Liver (tissue), 9 donors: Measurements from ENCODE around the gene GORASP2. TPM values are rescaled to one million over a fixed set of nuclear protein-coding genes. Genes with fewer than 3 reads are reported as not detected.
A peak's percentile ranks its signal among the peaks of the same experiment; 100 is the strongest.

ENCODE experiments used
- DNase-seq: peaks from one replicate; pipeline ENCODE4 v3.0.0-alpha.2; 2017; ENCODE audit warnings: low spot score
- H3K27ac ChIP-seq, 2 donors: one replicate each; pipeline ENCODE4 v1.7.0; 2013; ENCODE audit warnings: inconsistent platforms in 2 of 2, low read length in 2 of 2, control low read depth in 1 of 2, low read depth in 1 of 2, mild to moderate bottlenecking in 1 of 2
- H3K27me3 ChIP-seq, 4 donors: one replicate each; pipeline versions ENCODE4 v1.6.1 to v1.7.0; 2013; ENCODE audit warnings: low read length in 3 of 4, inconsistent platforms in 1 of 4, mild to moderate bottlenecking in 1 of 4, moderate library complexity in 1 of 4; ENCODE audit not compliant: control insufficient read depth in 4 of 4, insufficient read depth in 4 of 4
- H3K36me3 ChIP-seq, 4 donors: one replicate each; pipeline versions ENCODE4 v1.6.1 to v1.7.0; 2013; ENCODE audit warnings: low read length in 3 of 4, mild to moderate bottlenecking in 3 of 4, low read depth in 1 of 4, moderate library complexity in 1 of 4; ENCODE audit not compliant: control insufficient read depth in 4 of 4, insufficient read depth in 3 of 4
- H3K4me1 ChIP-seq, 4 donors: one replicate each; pipeline versions ENCODE4 v1.6.1 to v1.7.0; 2013; ENCODE audit warnings: low read length in 3 of 4, mild to moderate bottlenecking in 3 of 4, moderate library complexity in 1 of 4; ENCODE audit not compliant: control insufficient read depth in 4 of 4, insufficient read depth in 4 of 4
- H3K4me3 ChIP-seq, 3 donors: one replicate each; pipeline versions ENCODE4 v1.6.1 to v1.7.0; 2013; ENCODE audit warnings: low read length in 3 of 3, control low read depth in 1 of 3, low read depth in 1 of 3, mild to moderate bottlenecking in 1 of 3
- H3K9ac ChIP-seq, 2 donors: one replicate each; pipeline ENCODE4 v1.7.0; 2013; ENCODE audit warnings: low read length in 2 of 2, mild to moderate bottlenecking in 2 of 2, moderate library complexity in 2 of 2, control low read depth in 1 of 2, low read depth in 1 of 2
- H3K9me3 ChIP-seq, 4 donors: one replicate each; pipeline versions ENCODE4 v1.6.1 to v1.7.0; 2013; ENCODE audit warnings: low read length in 3 of 4; ENCODE audit not compliant: control insufficient read depth in 4 of 4
- EGR1 ChIP-seq, 2 donors: IDR thresholded peaks; 2 replicates each; pipeline ENCODE4 v1.6.1; 2016 to 2018; ENCODE audit warnings: antibody characterized with exemption in 2 of 2, low read depth in 2 of 2
- FOXA1 ChIP-seq: IDR thresholded peaks from 2 replicates; pipeline ENCODE4 v1.6.1; 2016; ENCODE audit warnings: antibody characterized with exemption
- FOXA2 ChIP-seq: IDR thresholded peaks from 2 replicates; pipeline ENCODE4 v1.6.1; 2016; ENCODE audit warnings: antibody characterized with exemption
- GABPA ChIP-seq, 2 donors: IDR thresholded peaks in 1 of 2; conservative IDR thresholded peaks in 1 of 2; 2 replicates each; pipeline ENCODE4 v1.6.1; 2016; ENCODE audit warnings: antibody characterized with exemption in 2 of 2, mild to moderate bottlenecking in 1 of 2, moderate library complexity in 1 of 2
- HNF4A ChIP-seq, 2 donors: conservative IDR thresholded peaks; 2 replicates each; pipeline ENCODE4 v1.6.1; 2016; ENCODE audit warnings: antibody characterized with exemption in 2 of 2, mild to moderate bottlenecking in 2 of 2
- HNF4G ChIP-seq: IDR thresholded peaks from 2 replicates; pipeline ENCODE4 v1.6.1; 2016; ENCODE audit warnings: antibody characterized with exemption
- JUND ChIP-seq, 2 donors: IDR thresholded peaks; 2 replicates each; pipeline ENCODE4 v1.6.1; 2016; ENCODE audit warnings: antibody characterized with exemption in 2 of 2
- NR2F2 ChIP-seq: IDR thresholded peaks from 2 replicates; pipeline ENCODE4 v1.6.1; 2016; ENCODE audit warnings: antibody characterized with exemption
- RAD21 ChIP-seq, 2 donors: IDR thresholded peaks; 2 replicates each; pipeline ENCODE4 v1.6.1; 2016; ENCODE audit warnings: antibody characterized with exemption in 2 of 2, mild to moderate bottlenecking in 2 of 2
- RXRA ChIP-seq, 2 donors: IDR thresholded peaks; 2 replicates each; pipeline ENCODE4 v1.6.1; 2017 to 2018; ENCODE audit warnings: antibody characterized with exemption in 2 of 2, mild to moderate bottlenecking in 1 of 2
- SP1 ChIP-seq: IDR thresholded peaks from 2 replicates; pipeline ENCODE4 v1.6.1; 2018; ENCODE audit warnings: antibody characterized with exemption, mild to moderate bottlenecking
- TAF1 ChIP-seq: conservative IDR thresholded peaks from 2 replicates; pipeline ENCODE4 v1.6.1; 2016; ENCODE audit warnings: antibody characterized with exemption, mild to moderate bottlenecking
- YY1 ChIP-seq: IDR thresholded peaks from 2 replicates; pipeline ENCODE4 v1.6.1; 2016; ENCODE audit warnings: antibody characterized with exemption, mild to moderate bottlenecking
- WGBS: extraction: QIAGEN DNeasy Blood & Tissue Kit; methylation state at CpG from one replicate; pipeline ENCODE4 v1.1.7; 2013; 5-methylcytosine and 5-hydroxymethylcytosine counted together
- polyA plus RNA-seq, 2 donors: library from polyadenylated mRNA; stranded (reverse) in 1 of 2; unstranded in 1 of 2; fragments of 200-250 nt in 1 of 2; fragments of >200 nt in 1 of 2; fragmentation: Nextera tagmentation in 1 of 2; extraction: Ambion mirVana in 1 of 2; gene quantifications; one replicate each; pipeline versions ENCODE4 v1.2.1 to v1.2.3, GENCODE V29; 2013 to 2015
- total RNA-seq, 2 donors: library from RNA; depleted of rRNA; stranded (reverse); fragments of >200 nt; gene quantifications; one replicate each; pipeline ENCODE4 v1.2.3, GENCODE V29; 2014
- TF ChIP-seq, protein P1 (sequence below): IDR thresholded peaks from 2 replicates; pipeline ENCODE4 v1.6.1; 2016; ENCODE audit warnings: antibody characterized with exemption
- TF ChIP-seq, protein P2 (sequence below): fragments of 150-350 bp; IDR thresholded peaks from 2 replicates; pipeline ENCODE4 v1.5.1; 2017; ENCODE audit warnings: improper control_type of control experiment, low read depth, low read length; ENCODE audit not compliant: missing input control
- TF ChIP-seq, protein P3 (sequence below): IDR thresholded peaks from 2 replicates; pipeline ENCODE4 v1.6.1; 2016; ENCODE audit warnings: antibody characterized with exemption
- TF ChIP-seq, protein P4 (sequence below): IDR thresholded peaks from 2 replicates; pipeline ENCODE4 v1.6.1; 2016; ENCODE audit warnings: antibody characterized with exemption, mild to moderate bottlenecking
- TF ChIP-seq, protein P5 (sequence below): IDR thresholded peaks from 2 replicates; pipeline ENCODE4 v1.6.1; 2016; ENCODE audit warnings: antibody characterized with exemption
- donor health status: healthy.
- donor health status: healthy.
- donor health status: healthy.
- donor health status: healthy.
- donor health status: healthy.

GORASP2 gene
- total and polyA plus RNA-seq, 4 donors, result 12.5 to 40.1 (median 29.9) TPM

DNA sequence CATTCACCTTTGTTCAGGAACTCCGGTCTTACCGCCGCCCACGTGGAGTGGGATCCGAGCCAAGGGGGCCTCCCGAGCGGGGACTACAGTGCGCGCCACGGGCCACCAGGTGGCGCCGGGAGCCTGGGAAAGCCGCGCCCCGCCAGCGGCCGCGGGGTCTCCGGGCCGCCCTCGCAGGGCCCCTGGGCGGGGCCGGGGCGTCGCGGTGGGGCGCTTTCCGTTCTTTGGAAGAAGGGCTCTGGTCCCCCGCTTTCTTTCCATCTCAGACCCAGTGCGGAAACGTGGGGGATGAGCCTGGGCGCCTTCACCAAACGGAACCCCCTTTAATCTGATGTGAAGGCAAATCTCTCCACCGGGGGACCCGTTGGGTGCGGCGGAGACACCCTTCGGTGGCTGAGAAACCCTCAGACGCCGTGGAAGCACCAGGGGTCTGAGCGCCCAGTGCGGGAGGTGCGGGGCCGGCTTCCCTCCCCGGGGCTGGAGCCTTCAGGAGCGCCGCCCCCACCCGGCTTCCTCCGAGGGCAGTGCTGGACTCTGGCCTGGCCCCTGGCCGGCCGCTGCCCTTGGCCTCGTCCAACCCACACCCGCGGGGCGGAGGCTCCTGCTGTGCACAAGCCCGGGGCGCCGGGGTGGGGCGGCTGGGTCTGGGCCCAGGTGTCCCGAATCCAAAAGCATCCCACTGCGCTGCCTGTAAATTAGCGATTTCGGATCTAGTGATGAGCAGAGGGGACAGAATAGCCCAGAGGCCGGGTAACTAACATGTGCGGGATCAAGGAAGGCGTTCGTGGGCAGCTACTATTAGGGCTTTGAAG, 44.6 kb downstream of the GORASP2 start:
- DNase-seq, result peak; percentile 87
- no peaks in the 10 kb centered on the region for H3K27me3 ChIP-seq
- no peaks in the 10 kb centered on the region for H3K36me3 ChIP-seq
- 6% methylated on average over 67 of the region's 67 CpGs for WGBS
- no peaks in the 10 kb centered on the region for H3K9me3 ChIP-seq
- H3K9ac ChIP-seq, result no peak overlapping the region
- TF ChIP-seq FOXA1, result no peak
- no peak for TF ChIP-seq YY1
- TF ChIP-seq JUND (IDR thresholded peaks at IDR 0.05), result no peak
- TF ChIP-seq RXRA (IDR thresholded peaks at IDR 0.05), result peak; percentile 38 to 52
- no peak for TF ChIP-seq TAF1
- peak; percentile 71 to 80 for TF ChIP-seq RAD21 (IDR thresholded peaks at IDR 0.05)
- TF ChIP-seq, protein P1, sequence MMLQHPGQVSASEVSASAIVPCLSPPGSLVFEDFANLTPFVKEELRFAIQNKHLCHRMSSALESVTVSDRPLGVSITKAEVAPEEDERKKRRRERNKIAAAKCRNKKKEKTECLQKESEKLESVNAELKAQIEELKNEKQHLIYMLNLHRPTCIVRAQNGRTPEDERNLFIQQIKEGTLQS, result no peak
- TF ChIP-seq, protein P2, sequence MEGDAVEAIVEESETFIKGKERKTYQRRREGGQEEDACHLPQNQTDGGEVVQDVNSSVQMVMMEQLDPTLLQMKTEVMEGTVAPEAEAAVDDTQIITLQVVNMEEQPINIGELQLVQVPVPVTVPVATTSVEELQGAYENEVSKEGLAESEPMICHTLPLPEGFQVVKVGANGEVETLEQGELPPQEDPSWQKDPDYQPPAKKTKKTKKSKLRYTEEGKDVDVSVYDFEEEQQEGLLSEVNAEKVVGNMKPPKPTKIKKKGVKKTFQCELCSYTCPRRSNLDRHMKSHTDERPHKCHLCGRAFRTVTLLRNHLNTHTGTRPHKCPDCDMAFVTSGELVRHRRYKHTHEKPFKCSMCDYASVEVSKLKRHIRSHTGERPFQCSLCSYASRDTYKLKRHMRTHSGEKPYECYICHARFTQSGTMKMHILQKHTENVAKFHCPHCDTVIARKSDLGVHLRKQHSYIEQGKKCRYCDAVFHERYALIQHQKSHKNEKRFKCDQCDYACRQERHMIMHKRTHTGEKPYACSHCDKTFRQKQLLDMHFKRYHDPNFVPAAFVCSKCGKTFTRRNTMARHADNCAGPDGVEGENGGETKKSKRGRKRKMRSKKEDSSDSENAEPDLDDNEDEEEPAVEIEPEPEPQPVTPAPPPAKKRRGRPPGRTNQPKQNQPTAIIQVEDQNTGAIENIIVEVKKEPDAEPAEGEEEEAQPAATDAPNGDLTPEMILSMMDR, result peak; percentile 98
- peak; percentile 55 to 72 for TF ChIP-seq EGR1 (IDR thresholded peaks at IDR 0.05; ENCODE audit: low read depth in 2 of 2)
- TF ChIP-seq FOXA2, result no peak
- TF ChIP-seq HNF4G, result peak; percentile 64
- peak; percentile 83 to 85 for TF ChIP-seq HNF4A (conservative IDR thresholded peaks at IDR 0.05)
- TF ChIP-seq, protein P3, sequence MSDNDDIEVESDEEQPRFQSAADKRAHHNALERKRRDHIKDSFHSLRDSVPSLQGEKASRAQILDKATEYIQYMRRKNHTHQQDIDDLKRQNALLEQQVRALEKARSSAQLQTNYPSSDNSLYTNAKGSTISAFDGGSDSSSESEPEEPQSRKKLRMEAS, result peak; percentile 66
- no peak for TF ChIP-seq NR2F2
- TF ChIP-seq SP1, result peak; percentile 88
- TF ChIP-seq, protein P4, sequence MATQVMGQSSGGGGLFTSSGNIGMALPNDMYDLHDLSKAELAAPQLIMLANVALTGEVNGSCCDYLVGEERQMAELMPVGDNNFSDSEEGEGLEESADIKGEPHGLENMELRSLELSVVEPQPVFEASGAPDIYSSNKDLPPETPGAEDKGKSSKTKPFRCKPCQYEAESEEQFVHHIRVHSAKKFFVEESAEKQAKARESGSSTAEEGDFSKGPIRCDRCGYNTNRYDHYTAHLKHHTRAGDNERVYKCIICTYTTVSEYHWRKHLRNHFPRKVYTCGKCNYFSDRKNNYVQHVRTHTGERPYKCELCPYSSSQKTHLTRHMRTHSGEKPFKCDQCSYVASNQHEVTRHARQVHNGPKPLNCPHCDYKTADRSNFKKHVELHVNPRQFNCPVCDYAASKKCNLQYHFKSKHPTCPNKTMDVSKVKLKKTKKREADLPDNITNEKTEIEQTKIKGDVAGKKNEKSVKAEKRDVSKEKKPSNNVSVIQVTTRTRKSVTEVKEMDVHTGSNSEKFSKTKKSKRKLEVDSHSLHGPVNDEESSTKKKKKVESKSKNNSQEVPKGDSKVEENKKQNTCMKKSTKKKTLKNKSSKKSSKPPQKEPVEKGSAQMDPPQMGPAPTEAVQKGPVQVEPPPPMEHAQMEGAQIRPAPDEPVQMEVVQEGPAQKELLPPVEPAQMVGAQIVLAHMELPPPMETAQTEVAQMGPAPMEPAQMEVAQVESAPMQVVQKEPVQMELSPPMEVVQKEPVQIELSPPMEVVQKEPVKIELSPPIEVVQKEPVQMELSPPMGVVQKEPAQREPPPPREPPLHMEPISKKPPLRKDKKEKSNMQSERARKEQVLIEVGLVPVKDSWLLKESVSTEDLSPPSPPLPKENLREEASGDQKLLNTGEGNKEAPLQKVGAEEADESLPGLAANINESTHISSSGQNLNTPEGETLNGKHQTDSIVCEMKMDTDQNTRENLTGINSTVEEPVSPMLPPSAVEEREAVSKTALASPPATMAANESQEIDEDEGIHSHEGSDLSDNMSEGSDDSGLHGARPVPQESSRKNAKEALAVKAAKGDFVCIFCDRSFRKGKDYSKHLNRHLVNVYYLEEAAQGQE, result peak; percentile 62
- TF ChIP-seq, protein P5, sequence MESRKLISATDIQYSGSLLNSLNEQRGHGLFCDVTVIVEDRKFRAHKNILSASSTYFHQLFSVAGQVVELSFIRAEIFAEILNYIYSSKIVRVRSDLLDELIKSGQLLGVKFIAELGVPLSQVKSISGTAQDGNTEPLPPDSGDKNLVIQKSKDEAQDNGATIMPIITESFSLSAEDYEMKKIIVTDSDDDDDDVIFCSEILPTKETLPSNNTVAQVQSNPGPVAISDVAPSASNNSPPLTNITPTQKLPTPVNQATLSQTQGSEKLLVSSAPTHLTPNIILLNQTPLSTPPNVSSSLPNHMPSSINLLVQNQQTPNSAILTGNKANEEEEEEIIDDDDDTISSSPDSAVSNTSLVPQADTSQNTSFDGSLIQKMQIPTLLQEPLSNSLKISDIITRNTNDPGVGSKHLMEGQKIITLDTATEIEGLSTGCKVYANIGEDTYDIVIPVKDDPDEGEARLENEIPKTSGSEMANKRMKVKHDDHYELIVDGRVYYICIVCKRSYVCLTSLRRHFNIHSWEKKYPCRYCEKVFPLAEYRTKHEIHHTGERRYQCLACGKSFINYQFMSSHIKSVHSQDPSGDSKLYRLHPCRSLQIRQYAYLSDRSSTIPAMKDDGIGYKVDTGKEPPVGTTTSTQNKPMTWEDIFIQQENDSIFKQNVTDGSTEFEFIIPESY, result no peak
- TF ChIP-seq GABPA (IDR thresholded peaks at IDR 0.05 in 1 of 2, conservative IDR thresholded peaks at IDR 0.05 in 1 of 2), result no peak
- peak overlapping the region; percentile 63 to 89 (median 79) for H3K4me3 ChIP-seq
- H3K27ac ChIP-seq, result peak overlapping the region; percentile 60 to 83
- H3K4me1 ChIP-seq, result peaks cover 6 to 28% (median 19%) of the 10 kb centered on the region in 4 donors
